Ovary (tissue), 3 donors: Measurements from ENCODE around the gene HNF1B.

Experiments
- CTCF ChIP-seq, 3 donors: fragments of 450-650 bp in 2 of 3; fragments of 200-600 bp in 1 of 3; IDR thresholded peaks; one replicate each; pipeline versions ENCODE4 v1.5.1 to v1.8.0; 2016 to 2022; ENCODE audit warnings: antibody characterized with exemption in 3 of 3, mild to moderate bottlenecking in 1 of 3
- POLR2A ChIP-seq: fragments of 450-650 bp; IDR thresholded peaks from one replicate; pipeline ENCODE4 v1.6.1; 2017; ENCODE audit warnings: antibody characterized with exemption, mild to moderate bottlenecking, moderate library complexity
- donor health status: DM: no; HTN: no; CAD: no.

DNA sequence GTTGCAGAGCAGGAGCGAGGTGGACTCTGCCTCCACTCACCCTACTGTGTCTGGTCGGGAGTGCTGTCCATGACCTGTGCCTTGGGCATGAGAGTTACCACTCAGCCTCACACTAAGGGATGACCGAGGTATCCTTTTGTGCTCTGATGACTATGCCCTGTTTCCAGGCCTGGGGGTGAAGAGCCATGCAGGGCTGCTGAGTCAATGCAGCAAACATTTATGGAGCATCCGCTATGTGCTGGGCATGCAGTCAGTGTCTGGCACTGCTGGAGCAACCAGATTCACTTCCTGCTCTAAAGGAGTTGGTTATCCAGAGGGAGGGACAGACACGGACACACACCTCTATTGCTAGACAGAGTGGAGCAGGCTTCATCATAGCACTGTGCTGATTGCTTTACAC, 7.6 kb upstream of the HNF1B start:
- no peak for TF ChIP-seq POLR2A
- TF ChIP-seq CTCF (IDR thresholded peaks at IDR 0.05), result no peak
